HG03196 (cell line): ENCODE measurements around the gene RBM17.
"Not testable (repeated sequence)": the region's sequence is repeated elsewhere in the genome, so short reads cannot be mapped to it uniquely, and the experiment has no call there.

ENCODE experiments used
- ATAC-seq: cut with Tn5 transposase; IDR thresholded peaks from one replicate; pipeline ENCODE4 v1.9.1; 2021; ENCODE audit not compliant: unreplicated experiment

The RBM17 gene

DNA sequence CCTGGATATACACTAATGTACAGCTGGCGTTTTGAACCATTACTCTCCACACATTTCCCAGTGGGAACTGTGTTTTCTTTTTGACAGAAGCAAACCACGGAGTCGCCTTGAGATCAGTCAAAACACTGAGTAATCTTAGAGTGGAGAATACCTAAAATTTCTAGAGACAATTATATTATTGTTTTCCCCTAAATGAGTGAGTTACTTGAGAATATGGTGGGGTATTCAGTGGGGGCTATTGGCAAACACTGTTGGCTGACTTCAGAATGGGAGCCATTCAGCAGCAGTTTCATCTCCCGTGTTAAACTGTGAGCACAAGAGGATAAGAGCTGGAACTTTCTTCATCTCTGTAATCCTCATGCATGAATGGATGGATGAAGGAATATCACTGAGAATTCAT lies 32.9 kb upstream of the RBM17 start:
- no peak for ATAC-seq

DNA sequence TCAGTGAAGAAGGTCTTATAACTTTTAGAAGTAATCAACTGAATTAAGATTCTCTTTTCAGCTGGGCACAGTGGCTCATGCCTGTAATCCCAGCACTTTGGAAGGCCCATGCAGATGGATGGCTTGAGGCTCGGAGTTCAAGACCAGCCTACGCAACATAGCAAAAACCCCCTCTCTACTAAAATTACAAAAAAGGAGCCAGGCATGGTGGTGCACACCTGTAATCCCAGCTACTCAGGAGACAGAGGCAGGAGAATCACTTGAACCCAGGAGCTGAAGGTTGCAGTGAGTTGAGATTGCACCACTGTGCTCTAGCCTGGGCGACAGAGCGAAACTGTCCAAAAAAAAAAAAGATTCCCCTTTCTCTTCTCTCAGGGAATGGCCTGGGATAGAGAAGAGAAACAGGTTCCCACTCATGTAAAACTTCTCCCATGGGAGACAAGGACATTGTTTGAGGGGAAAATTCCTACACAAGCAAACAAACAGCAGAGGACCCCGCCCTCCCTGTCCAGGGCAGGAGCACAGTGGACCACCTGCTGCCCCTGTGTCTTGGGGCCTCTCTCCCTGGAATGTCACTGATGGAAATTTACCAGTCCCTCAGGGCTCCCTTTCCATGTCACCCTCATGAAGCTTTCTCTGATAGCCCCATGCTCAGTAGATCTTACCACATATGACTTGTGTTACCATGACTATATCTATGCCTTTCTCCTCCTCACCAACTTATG lies 32.3 kb upstream of the RBM17 start:
- ATAC-seq = no peak

DNA sequence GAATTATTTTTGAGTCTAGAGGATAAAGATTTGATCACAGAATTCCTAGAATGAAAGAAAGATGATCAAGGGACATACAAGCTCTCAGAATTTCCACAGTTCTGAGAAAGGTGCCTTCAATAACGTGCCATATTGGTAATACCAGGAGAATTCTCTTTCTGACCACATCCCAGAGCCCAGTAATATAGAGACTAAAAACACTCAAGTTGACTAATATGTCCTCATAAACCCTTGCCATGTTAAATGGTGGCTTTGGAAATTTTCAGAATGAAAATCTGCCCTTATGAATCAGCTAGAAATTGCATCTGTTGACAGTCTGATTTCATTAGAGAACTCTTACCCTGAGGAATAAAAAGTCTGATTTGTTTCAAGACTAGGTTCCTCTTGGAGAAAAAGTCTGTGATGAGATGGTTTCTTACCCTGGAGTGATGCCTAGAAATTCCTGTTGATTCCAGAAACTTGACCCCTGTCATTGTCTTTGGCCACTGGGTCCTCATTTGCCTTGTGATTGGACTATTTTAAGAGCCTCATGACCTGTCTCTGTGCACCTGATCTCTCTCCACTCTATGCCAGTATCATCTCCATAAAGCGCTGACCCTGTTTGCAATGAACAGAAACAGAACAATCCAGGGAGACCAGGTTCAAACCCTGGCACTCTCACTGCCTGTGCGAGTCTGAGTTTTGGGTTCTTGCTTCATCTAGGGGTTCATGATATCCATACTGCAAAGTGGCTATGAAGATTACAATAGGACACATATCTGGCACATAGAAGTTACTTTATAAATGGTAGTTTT lies 30.0 kb upstream of the RBM17 start:
- ATAC-seq = no peak

- ATAC-seq = no peak
Observed at GRCh38 chr10:6059506-6059905, 29.3 kb upstream of the RBM17 start.

GRCh38 chr10:6061056-6061455 lies 27.8 kb upstream of the RBM17 start:
- no peak for ATAC-seq

DNA sequence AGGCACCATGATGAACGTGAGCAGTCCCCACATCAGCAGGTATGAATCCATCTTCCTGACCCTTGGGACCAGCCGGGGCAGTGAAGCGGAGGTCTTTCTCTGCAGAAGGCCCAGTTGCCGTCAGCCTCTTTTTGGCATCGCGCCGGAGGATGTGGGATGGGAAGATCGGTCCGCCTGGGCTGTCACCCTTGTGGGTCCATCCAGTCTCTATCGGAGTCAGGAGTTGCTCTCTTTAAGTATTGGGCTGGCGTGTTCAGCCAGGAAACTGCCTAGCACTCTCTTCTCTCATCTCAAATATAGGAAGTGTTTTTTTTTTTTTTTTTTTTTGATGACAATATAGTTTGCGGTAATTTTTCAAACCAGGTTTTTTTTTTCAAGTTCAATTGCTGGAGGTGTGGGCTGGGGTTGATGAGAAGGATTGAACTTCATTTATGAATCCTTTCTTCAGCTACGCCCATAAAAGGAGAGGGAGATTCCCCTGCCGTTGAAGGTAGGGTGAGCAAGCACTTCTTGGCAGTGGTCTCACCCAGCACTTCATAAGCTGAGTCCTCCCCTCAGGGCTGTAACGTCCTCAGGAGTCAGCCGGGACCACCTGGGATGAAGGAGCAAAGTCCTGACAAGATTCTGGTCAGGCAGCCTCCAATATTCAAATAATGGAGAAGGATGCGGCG lies 26.6 kb upstream of the RBM17 start, which contains the start of gene IL2RA:
IL2RA (minus strand) TSS at position 267 of the 671 bp plus-strand sequence; CDS start at position 51, 216 bp downstream.
- no peak for ATAC-seq

DNA sequence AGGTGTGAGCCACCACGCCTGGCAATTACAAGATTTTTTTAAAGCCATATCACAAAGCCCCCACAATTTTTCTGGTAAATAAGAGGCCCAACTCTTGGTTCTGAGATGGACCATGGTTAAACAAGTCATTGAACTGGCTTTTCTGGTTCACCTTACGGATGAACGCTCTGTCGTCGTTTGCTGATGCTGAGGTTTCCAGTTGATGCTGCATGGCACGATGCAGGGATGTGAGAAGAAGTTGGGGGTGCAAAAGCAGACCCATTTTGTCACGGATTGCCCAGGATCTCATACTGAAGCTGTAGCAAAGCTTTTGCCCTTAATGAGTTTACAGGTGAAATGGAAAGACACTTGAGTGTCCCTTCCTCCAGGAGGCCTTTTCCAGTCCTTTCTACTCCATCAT lies 24.7 kb upstream of the RBM17 start:
- ATAC-seq = no peak

DNA sequence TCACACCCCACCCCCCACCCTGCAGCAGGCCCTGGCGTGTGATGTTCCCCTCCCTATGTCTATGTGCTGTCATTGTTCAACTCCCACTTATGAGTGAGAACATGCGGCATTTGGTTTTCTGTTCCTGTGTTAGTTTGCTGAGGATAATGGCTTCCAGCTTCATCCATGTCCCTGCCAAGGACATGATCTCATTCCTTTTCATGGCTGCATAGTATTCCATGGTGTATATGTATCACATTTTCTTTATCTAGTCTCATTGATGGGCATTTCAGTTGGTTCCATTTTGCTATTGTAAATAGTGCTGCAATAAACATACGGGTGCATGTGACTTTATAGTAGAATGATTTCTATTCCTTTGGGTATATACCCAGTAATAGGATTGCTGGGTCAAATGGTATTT lies 24.1 kb upstream of the RBM17 start:
- not testable (repeated sequence) for ATAC-seq

GRCh38 chr10:6065406-6065805 lies 23.4 kb upstream of the RBM17 start:
- no peak for ATAC-seq

- ATAC-seq = no peak
Observed at GRCh38 chr10:6065835-6066234, 23.0 kb upstream of the RBM17 start.

DNA sequence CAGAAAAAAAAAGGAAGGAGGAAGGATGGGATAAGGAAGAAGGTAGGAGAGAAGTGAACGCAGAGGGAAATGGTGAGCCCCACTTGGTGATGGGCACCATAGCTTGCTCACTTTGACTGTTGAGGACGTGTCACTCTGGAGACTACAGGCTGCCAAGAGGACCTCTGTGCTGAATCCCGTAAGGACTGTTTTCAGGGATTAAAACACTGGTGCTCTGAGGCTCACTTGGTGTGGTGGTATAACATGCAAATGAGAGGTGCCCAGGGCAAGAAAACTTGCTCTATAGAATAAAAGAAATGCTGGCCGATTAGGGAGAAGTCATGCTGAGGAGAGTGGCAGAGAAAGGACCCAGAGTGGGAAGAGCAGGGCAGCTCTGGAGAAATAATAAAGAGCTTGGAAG lies 21.4 kb upstream of the RBM17 start:
- no peak for ATAC-seq

DNA sequence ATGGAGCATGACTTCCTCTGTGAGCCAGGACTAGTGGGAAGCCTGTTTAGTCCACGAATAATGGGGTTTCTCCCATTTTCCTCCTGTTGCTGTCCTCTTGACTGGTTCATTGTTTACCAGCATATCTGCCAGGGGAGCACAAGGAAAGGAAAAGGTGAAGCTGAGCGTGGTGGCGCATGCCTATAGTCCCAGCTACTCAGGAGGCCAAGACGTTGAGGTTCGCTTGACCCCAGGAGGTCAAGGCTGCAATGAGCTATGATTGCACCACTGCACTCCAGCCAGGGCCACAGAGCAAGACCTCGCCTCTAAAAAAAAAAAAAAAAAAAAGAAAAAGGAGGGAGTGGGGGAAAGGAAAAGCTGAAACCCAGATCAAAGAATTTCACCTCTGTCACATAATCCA lies 20.8 kb upstream of the RBM17 start:
- ATAC-seq = no peak

DNA sequence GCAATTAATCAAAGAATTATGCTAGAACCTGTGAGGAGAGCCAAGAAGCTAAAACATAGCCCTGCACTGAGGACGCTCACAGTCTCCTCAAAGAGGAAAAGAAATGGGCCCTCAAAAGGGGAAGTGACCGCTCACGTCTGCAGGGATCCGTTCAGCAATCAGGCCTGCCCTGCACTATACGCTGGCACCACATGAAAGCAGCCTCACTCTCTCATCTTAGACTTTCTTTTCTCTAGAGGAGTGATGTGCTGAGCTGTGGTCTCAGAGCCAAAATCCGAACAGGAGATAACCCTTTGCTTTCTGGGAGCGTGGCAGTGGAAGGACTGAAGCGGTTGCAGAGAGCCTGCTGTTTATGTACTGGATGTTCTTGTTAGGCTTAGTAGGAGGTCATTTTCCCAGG lies 20.4 kb upstream of the RBM17 start:
- ATAC-seq = no peak

DNA sequence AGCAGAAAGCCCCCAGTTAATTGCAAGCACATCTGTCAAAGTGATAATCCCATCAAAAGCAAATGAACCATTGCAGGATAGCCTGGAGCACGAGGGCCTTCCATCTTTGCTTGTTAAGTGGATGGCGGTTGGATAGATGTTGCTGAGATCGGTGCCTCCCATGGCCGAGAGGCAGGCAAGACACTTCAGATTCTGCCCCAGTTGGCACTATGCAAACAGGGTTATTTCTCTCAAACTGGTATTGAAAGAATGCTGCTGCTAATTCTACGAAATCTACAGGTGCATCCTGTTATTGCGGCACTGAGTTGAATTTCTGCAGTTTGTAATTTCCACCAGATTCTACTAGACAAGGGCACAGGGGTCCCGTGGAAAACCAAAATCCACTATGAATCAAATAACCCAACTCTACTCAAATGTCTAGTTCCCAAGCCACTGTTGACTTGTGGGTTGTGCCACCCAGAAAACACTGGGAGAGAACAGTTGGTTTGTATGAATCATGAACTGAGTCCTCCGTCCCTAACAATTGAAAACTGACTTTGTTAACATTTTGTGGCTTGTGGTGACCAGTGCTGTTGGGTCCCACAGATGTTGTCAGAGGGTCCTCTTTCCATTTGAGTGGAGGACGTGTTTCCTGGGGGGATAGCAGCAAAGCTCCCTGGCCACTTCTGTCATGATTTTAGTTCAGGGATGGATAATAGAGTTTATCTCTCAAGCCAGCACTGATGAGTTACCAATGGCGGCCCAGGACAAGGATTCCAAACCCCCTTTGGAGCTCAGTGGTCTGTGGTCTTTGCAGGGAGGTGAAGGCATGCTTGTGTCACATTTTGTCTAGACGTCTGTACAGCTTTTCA lies 19.5 kb upstream of the RBM17 start:
- no peak for ATAC-seq

GRCh38 chr10:6070660-6071059 lies 18.2 kb upstream of the RBM17 start:
- ATAC-seq = no peak

DNA sequence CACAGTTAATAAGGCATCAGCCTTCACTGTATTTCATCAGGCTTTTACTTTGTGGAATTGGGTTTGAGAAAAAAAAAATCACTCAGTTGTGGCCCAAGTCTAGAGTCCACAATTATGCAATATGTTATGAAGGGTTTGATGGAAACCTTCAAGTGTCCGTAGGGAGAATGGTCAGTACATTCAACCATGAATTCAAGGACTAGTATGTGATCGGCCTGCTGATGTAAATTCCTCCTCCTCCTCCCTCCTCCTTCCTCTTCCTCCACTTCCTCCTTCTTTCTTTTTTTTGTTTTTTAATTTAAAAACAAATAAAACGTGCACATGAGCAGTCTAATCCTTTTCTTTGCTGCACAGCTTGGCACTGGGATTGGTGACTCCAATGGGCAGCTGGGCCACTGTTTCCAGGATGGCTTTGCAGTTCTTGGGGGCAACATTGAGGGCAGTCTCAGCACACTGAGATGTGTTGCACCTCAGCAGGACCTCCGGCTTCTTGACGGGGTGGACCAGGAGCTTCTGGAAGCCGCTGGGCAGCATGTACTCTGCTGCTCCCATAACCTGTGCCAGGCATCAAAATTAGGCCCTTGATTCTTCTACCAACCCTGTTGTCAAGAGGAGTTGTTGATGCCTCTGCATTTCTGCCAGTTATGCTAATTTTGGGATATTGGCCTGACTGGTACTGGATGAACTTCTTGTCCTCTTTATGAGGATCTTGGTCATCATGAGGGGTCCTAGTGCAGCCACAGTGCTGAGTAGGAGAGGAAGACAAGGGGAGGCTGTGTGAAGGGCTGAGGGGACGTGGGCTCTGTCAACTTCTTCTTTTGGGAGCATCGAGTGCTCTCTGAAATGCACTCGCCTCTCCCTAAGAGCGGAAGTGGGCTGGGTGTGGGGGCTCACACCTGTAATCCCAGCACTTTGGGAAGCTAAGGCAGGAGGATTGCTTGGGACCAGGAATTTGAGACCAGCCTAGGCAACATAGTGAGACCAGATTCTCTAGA lies 17.4 kb upstream of the RBM17 start:
- no peak for ATAC-seq

GRCh38 chr10:6072215-6072934 lies 16.5 kb upstream of the RBM17 start:
- peak; percentile 51 for ATAC-seq

DNA sequence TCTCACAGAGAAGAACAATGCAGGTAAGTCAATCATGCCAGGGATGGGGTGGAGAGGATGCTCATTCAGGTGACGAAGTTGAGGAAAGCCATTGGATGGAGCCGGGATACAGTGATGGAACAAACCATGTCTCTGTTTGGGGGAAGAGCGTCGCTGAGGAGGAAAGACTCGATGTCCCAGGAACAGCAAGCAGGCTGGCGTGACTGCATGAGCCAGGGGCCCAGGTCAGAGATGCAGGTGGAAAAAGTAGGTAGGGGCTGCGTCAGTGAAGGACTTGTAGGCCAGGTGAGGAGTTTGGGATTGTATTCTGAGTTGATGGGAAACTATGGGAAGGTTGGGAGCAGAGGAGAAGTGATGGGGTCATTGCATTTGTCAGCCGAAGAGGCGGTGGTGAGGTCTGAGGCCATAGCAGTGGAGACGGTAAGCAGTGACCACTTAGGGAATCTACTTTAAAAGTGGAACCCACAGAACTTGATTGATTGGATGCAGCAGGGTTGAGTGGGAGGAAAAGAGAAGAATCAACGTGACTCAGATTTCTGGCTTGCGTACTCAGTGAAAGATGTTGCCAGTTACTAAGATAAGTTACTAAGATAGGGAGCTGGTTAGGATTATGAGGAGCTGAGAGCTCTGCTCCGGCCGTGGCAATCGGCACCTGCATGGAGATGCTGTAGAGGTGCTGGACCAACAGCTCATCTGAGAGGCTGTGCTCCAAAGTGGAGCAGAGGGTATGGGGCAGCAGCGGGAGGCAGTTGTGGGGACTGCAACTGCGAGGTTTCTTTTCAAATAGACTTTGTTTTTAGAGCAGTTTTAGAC lies 14.1 kb upstream of the RBM17 start:
- no peak for ATAC-seq
